Measurements from ENCODE around the gene SLIRP. TPM values are rescaled to one million over a fixed set of nuclear protein-coding genes. Genes with fewer than 3 reads are reported as not detected.

SLIRP gene
- total RNA-seq, 4 donors from 2014 or later, result 208 to 325 (median 226) TPM

- DNase-seq, result no peak
- Histone ChIP-seq H3K4me3 (replicated peaks in 1 of 3) (no peak overlapping the region), H3K4me1 (peaks cover 0 to 2% of the 10 kb centered on the region in 2 donors), H3K27me3 (no peaks in the 10 kb centered on the region), H3K9me3 (no peaks in the 10 kb centered on the region), H3K27ac (no peak overlapping the region), H3K36me3 (no peaks in the 10 kb centered on the region)
- intact Hi-C loops (cut with DNase I), result no loop called here
- TF ChIP-seq POLR2A (IDR thresholded peaks at IDR 0.05) (no peak), CTCF (IDR thresholded peaks at IDR 0.05) (no peak)
These were observed 40.6 kb upstream of the SLIRP start for GRCh38 chr14:77667331-77667730.

GRCh38 chr14:77673193-77673592 lies 34.7 kb upstream of the SLIRP start:
- no peak for TF ChIP-seq POLR2A (IDR thresholded peaks at IDR 0.05)
- no peak for TF ChIP-seq CTCF (IDR thresholded peaks at IDR 0.05)

GRCh38 chr14:77674931-77675330 lies 33.0 kb upstream of the SLIRP start:
- WGBS, 2 donors, result 89 to 96% methylated on average over 8 of the region's 8 CpGs

More at GRCh38 chr14:77673193-77673592, 34.7 kb upstream of the SLIRP start:
- Histone ChIP-seq H3K9me3 (no peaks in the 10 kb centered on the region), H3K27ac (no peak overlapping the region), H3K27me3 (no peaks in the 10 kb centered on the region), H3K36me3 (peaks cover 21 to 30% of the 10 kb centered on the region in 2 donors), H3K4me3 (replicated peaks in 1 of 3) (no peak overlapping the region), H3K4me1 (no peaks in the 10 kb centered on the region)
- DNase-seq, result no peak
- intact Hi-C loops (cut with DNase I), result no loop called here

GRCh38 chr14:77681196-77682157 lies 26.4 kb upstream of the SLIRP start:
- Histone ChIP-seq H3K9me3 (no peaks in the 10 kb centered on the region), H3K27me3 (no peaks in the 10 kb centered on the region), H3K27ac (no peak overlapping the region), H3K4me1 (no peaks in the 10 kb centered on the region), H3K4me3 (replicated peaks in 1 of 3) (no peak overlapping the region), H3K36me3 (peaks cover 0 to 8% of the 10 kb centered on the region in 2 donors)
- 68 to 81% methylated on average over 7 of the region's 7 CpGs for WGBS, 2 donors
- DNase-seq, result no peak
- intact Hi-C loops (cut with DNase I), result no loop called here
- no peak for TF ChIP-seq CTCF (IDR thresholded peaks at IDR 0.05)
- no peak for TF ChIP-seq POLR2A (IDR thresholded peaks at IDR 0.05)

More at GRCh38 chr14:77674931-77675330, 33.0 kb upstream of the SLIRP start:
- Histone ChIP-seq H3K27me3 (no peaks in the 10 kb centered on the region), H3K36me3 (peaks cover 21 to 30% of the 10 kb centered on the region in 2 donors), H3K27ac (no peak overlapping the region), H3K4me1 (no peaks in the 10 kb centered on the region), H3K9me3 (no peaks in the 10 kb centered on the region), H3K4me3 (replicated peaks in 1 of 3) (no peak overlapping the region)
- intact Hi-C loops (cut with DNase I), result no loop called here
- DNase-seq, result no peak
- TF ChIP-seq POLR2A (IDR thresholded peaks at IDR 0.05), result no peak
- TF ChIP-seq CTCF (IDR thresholded peaks at IDR 0.05), result no peak

GRCh38 chr14:77682158-77682553 lies 25.7 kb upstream of the SLIRP start:
- Histone ChIP-seq H3K27me3 (no peaks in the 10 kb centered on the region), H3K9me3 (no peaks in the 10 kb centered on the region), H3K4me3 (replicated peaks in 1 of 3) (no peak overlapping the region), H3K36me3 (peaks cover 0 to 8% of the 10 kb centered on the region in 2 donors), H3K4me1 (no peaks in the 10 kb centered on the region), H3K27ac (no peak overlapping the region)
- no peak for DNase-seq
- no peak for TF ChIP-seq CTCF (IDR thresholded peaks at IDR 0.05)
- no peak for TF ChIP-seq POLR2A (IDR thresholded peaks at IDR 0.05)
- intact Hi-C loops (cut with DNase I), result no loop called here
- WGBS, 2 donors, result 64 to 73% methylated on average over 1 of the region's 1 CpG
